ENCODE measurements around the gene STX1A. TPM values are rescaled to one million over a fixed set of nuclear protein-coding genes. Genes with fewer than 3 reads are reported as not detected.

STX1A gene
- polyA plus RNA-seq, 2 of the 4 experiments (the other 2 are of a cell fraction), result 49.2 to 81.7 TPM

DNA sequence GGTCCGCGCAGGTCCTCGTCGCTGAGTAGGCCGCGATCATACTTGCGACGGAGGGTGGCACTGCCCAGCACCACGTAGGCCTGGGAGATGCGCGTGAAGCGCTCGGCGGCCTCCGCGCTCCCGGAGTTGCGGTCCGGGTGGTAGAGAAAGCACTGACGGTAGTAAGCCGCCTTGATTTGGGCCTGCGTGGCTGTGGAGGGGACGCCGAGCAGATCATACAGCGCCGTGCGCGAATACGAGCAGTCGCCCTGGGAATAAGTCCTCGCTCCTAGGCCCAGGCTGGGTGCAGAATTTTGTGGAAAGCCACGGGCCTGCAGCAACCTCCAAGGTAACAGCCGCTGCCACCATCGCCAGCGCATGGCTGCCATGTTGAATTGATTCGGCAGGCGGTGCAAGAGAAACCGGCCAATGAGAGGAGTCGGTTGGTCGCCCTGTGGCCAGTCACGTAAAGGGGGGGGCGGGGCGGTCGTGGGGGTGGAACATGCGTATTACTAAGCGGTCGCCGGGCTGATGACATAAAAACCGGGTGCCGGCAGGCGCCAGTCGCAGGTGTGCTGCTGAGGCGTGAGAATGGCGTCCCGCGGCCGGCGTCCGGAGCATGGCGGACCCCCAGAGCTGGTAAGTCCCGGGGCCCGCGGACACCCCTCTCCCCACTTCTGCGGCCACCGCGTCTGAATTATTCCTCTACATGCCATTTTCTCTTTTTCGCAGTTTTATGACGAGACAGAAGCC lies 36.2 kb downstream of the STX1A start, which contains the start of the genes BUD23 and DNAJC30:
BUD23 (plus strand) TSS at position 542 of the 732 bp plus-strand sequence; CDS start at position 571, 29 bp downstream.
DNAJC30 (minus strand) TSS at position 398 of the 732 bp plus-strand sequence; CDS start at position 368, 30 bp downstream.
- CTCF ChIA-PET, result interaction anchor here (0.6 to 2.6 kb wide), 4 partner anchors 15 to 131 kb away, joined by 3 to 15 read pairs (median 4); no protein-coding TSS in a partner anchor
- Histone ChIP-seq H3K4me1 (peaks cover 33% of the 10 kb centered on the region), H3K9me3 (no peaks in the 10 kb centered on the region), H3K4me3 (peak within 1 kb of the TSS; percentile 77), H3K4me2 (peak within 1 kb of the TSS; percentile 99), H3K27ac (peak within 1 kb of the TSS; percentile 92 to 93)
- FAIRE-seq, result no peak
- POLR2A ChIA-PET, result interaction anchor here (0.6 to 1.2 kb wide), 4 partner anchors 13 to 42 kb away, joined by 3 to 13 read pairs (median 5); no protein-coding TSS in a partner anchor
- peak; percentile 93 to 98 for DNase-seq (ENCODE audit: low read depth in 1 of 2, low spot score in 1 of 2)
- peak; percentile 96 for ATAC-seq
- 0% methylated on average over 20 of the region's 68 CpGs for WGBS (ENCODE audit: missing lambda C conversion rate)
- TF ChIP-seq FOXS1 (CRISPR knock-in tag; IDR thresholded peaks at IDR 0.05) (no peak), CTCF (IDR thresholded peaks at IDR 0.05) (no peak), KDM5A (IDR thresholded peaks at IDR 0.05) (peak; percentile 98), MYC (IDR thresholded peaks at IDR 0.05; ENCODE audit: borderline replicate concordance, low read length) (peak; percentile 81; the same call in 1 of the 2 replicates), MAZ (IDR thresholded peaks at IDR 0.05; ENCODE audit: borderline replicate concordance, low read depth, low read length) (no peak), HDAC2 (IDR thresholded peaks at IDR 0.05) (no peak; the same call in 1 of the 2 replicates), SMC3 (IDR thresholded peaks at IDR 0.05) (0 out of 3 replicates have a peak, but pooled peaks have one; percentile 12), JUNB (IDR thresholded peaks at IDR 0.05) (no peak), ZNF302 (CRISPR knock-in tag; IDR thresholded peaks at IDR 0.05) (no peak), FOSB (CRISPR knock-in tag; IDR thresholded peaks at IDR 0.05) (no peak), CHD4 (IDR thresholded peaks at IDR 0.05; ENCODE audit: borderline replicate concordance) (no peak), NR3C1 (IDR thresholded peaks at IDR 0.05) (no peak), HOXB13 (CRISPR knock-in tag; IDR thresholded peaks at IDR 0.05; ENCODE audit: low read depth) (no peak), PBX3 (IDR thresholded peaks at IDR 0.05) (no peak), ESRRA (IDR thresholded peaks at IDR 0.05; ENCODE audit: borderline replicate concordance, low read length) (no peak), JUN (IDR thresholded peaks at IDR 0.05) (peak; percentile 71 to 90; a peak in 3 of 5 replicates), MAX (IDR thresholded peaks at IDR 0.05) (peak; percentile 91), E2F6 (IDR thresholded peaks at IDR 0.05; ENCODE audit: borderline replicate concordance, low read depth) (no peak), TFCP2L1 (CRISPR knock-in tag; IDR thresholded peaks at IDR 0.05) (no peak), RCOR1 (IDR thresholded peaks at IDR 0.05; ENCODE audit: low read depth, low read length) (no peak), HMGXB4 (CRISPR knock-in tag; IDR thresholded peaks at IDR 0.05; ENCODE audit: borderline replicate concordance) (no peak; the same call in 1 of the 2 replicates), KDM1A (IDR thresholded peaks at IDR 0.05; ENCODE audit: low read depth) (no peak), ATOH8 (CRISPR knock-in tag; IDR thresholded peaks at IDR 0.05; ENCODE audit: low read depth) (no peak), REST (IDR thresholded peaks at IDR 0.05) (no peak; the same call in 1 of the 2 replicates), MAFK (IDR thresholded peaks at IDR 0.05; ENCODE audit: partially characterized antibody) (no peak), ZFP36 (IDR thresholded peaks at IDR 0.05; ENCODE audit: borderline replicate concordance, partially characterized antibody) (no peak), HOXB5 (CRISPR knock-in tag; IDR thresholded peaks at IDR 0.05) (no peak), PHF8 (IDR thresholded peaks at IDR 0.05; ENCODE audit: borderline replicate concordance, low read depth) (peak; percentile 81; the same call in 1 of the 2 replicates)

Data from A549 (cell line).